H1 (cell line): ENCODE measurements around the gene GSTO2. TPM values are rescaled to one million over a fixed set of nuclear protein-coding genes. Genes with fewer than 3 reads are reported as not detected.

Source experiments
- CTCF ChIA-PET: fragments of 300-600 bp; sonication (Branson Sonifier 250); formaldehyde crosslinking; loops from one replicate; lab custom pipeline; 2021; ENCODE audit not compliant: partially characterized antibody; lab: Charles Lee
- POLR2A ChIA-PET: fragments of 300-600 bp; sonication (Branson Sonifier 250); formaldehyde crosslinking; loops from one replicate; lab custom pipeline; 2021; ENCODE audit warnings: inconsistent platforms; ENCODE audit not compliant: partially characterized antibody; lab: Charles Lee
- DNase-seq, 2 experiments: peaks; one replicate each; pipeline versions ENCODE4 v3.0.0 to v3.0.0-alpha.2; 2010 to 2022; ENCODE audit warnings: low spot score in 2 of 2, low read depth in 1 of 2, mixed read lengths in 1 of 2
- FAIRE-seq: peaks from 2 replicates; lab custom pipeline; 2011; peaks lifted over from hg19 to GRCh38; lab: Jason Lieb, UNC
- H2AFZ ChIP-seq: 2 replicates; pipeline ENCODE4 v1.8.1; 2012; ENCODE audit warnings: low read length, inconsistent platforms
- H2AK5ac ChIP-seq: 2 replicates; pipeline ENCODE4 v1.6.1; 2013; ENCODE audit warnings: low read depth, low read length
- H2BK120ac ChIP-seq: replicated peaks from 2 replicates; pipeline ENCODE3; 2013; ENCODE audit warnings: low read depth, low read length, inconsistent platforms
- H2BK12ac ChIP-seq: 2 replicates; pipeline ENCODE4 v1.6.1; 2013; ENCODE audit warnings: low read depth, low read length
- H2BK15ac ChIP-seq: 2 replicates; pipeline ENCODE4 v1.6.1; 2013; ENCODE audit warnings: low read length
- H2BK20ac ChIP-seq: 2 replicates; pipeline ENCODE4 v1.6.1; 2013; ENCODE audit warnings: low read length
- H2BK5ac ChIP-seq: 2 replicates; pipeline ENCODE4 v1.6.1; 2013; ENCODE audit warnings: low read depth, low read length
- H3K14ac ChIP-seq: 2 replicates; pipeline ENCODE4 v1.6.1; 2013; ENCODE audit warnings: inconsistent platforms; ENCODE audit not compliant: insufficient read length
- H3K18ac ChIP-seq: 2 replicates; pipeline ENCODE4 v1.6.1; 2013; ENCODE audit warnings: low read length; ENCODE audit errors: extremely low read depth
- H3K23ac ChIP-seq: 2 replicates; pipeline ENCODE4 v1.6.1; 2013; ENCODE audit warnings: inconsistent platforms; ENCODE audit not compliant: insufficient read length
- H3K23me2 ChIP-seq: 2 replicates; pipeline ENCODE4 v1.6.1; 2013; ENCODE audit warnings: low read depth, low read length
- H3K27ac ChIP-seq: 2 replicates; pipeline ENCODE4 v1.6.1; 2011; ENCODE audit warnings: low read depth, low read length, inconsistent platforms
- H3K27me3 ChIP-seq, 4 experiments: replicated peaks in 1 of 4; 1 replicate in 1 of 4; 2 replicates in 3 of 4; pipeline versions ENCODE4 v1.6.1 to v1.8.1; 2011 to 2013; ENCODE audit warnings: low read length in 3 of 4, mild to moderate bottlenecking in 3 of 4, inconsistent platforms in 2 of 4, mixed read lengths in 2 of 4, moderate library complexity in 1 of 4; ENCODE audit not compliant: control insufficient read depth in 3 of 4, insufficient read depth in 3 of 4; ENCODE audit errors: extremely low read depth in 1 of 4
- H3K36me3 ChIP-seq, 4 experiments: 2 replicates each; pipeline versions ENCODE4 v1.6.1 to v1.8.1; 2011 to 2013; ENCODE audit warnings: mild to moderate bottlenecking in 4 of 4, low read length in 3 of 4, moderate library complexity in 2 of 4, control low read depth in 1 of 4, inconsistent platforms in 1 of 4; ENCODE audit not compliant: insufficient read depth in 4 of 4, control insufficient read depth in 2 of 4
- H3K4ac ChIP-seq: replicated peaks from 2 replicates; pipeline ENCODE3; 2013; ENCODE audit warnings: low read length, low read depth, mixed read lengths, inconsistent platforms; ENCODE audit not compliant: insufficient read length
- H3K4me1 ChIP-seq, 4 experiments: replicated peaks in 1 of 4; 1 replicate in 1 of 4; 2 replicates in 3 of 4; pipeline versions ENCODE4 v1.6.1 to v1.8.1; 2011 to 2013; ENCODE audit warnings: low read length in 3 of 4, inconsistent platforms in 2 of 4, mixed read lengths in 1 of 4; ENCODE audit not compliant: insufficient read depth in 4 of 4, control insufficient read depth in 3 of 4
- H3K4me2 ChIP-seq, 2 experiments: 2 replicates each; pipeline versions ENCODE4 v1.6.1 to v1.8.1; 2011 to 2013; ENCODE audit warnings: low read depth in 2 of 2, low read length in 2 of 2, control low read depth in 1 of 2, inconsistent platforms in 1 of 2, mild to moderate bottlenecking in 1 of 2; ENCODE audit not compliant: insufficient read depth in 1 of 2
- H3K4me3 ChIP-seq, 4 experiments: fragments of 200-600, 300-600 bp in 1 of 4; sonication (generic), shearing (Covaris generic), sonication (Bioruptor Twin) in 1 of 4; 2 replicates each; pipeline versions ENCODE4 v1.5.1 to v1.8.1; 2011 to 2016; ENCODE audit warnings: low read length in 4 of 4, low read depth in 3 of 4, control low read depth in 2 of 4, inconsistent platforms in 2 of 4, mild to moderate bottlenecking in 2 of 4, mixed read lengths in 1 of 4, moderate library complexity in 1 of 4; ENCODE audit not compliant: insufficient read depth in 2 of 4; ENCODE audit errors: extremely low read depth in 1 of 4
- H3K56ac ChIP-seq: replicated peaks from 2 replicates; pipeline ENCODE3; 2013; ENCODE audit warnings: low read depth, mild to moderate bottlenecking, mixed read lengths, low read length, inconsistent platforms; ENCODE audit not compliant: insufficient read length
- H3K79me1 ChIP-seq: 2 replicates; pipeline ENCODE4 v1.6.1; 2013; ENCODE audit warnings: low read depth, low read length, control low read depth
- H3K79me2 ChIP-seq, 2 experiments: 2 replicates each; pipeline versions ENCODE4 v1.6.1 to v1.8.1; 2012 to 2013; ENCODE audit warnings: low read length in 2 of 2, mild to moderate bottlenecking in 2 of 2, inconsistent platforms in 1 of 2; ENCODE audit not compliant: insufficient read depth in 2 of 2, control insufficient read depth in 1 of 2
- H3K9ac ChIP-seq, 4 experiments: replicated peaks in 1 of 4; 1 replicate in 1 of 4; 2 replicates in 3 of 4; pipeline versions ENCODE4 v1.6.1 to v1.8.1; 2011 to 2013; ENCODE audit warnings: low read depth in 3 of 4, low read length in 3 of 4, control low read depth in 2 of 4, mild to moderate bottlenecking in 2 of 4, moderate library complexity in 2 of 4, inconsistent platforms in 1 of 4; ENCODE audit errors: extremely low read depth in 1 of 4
- H3K9me3 ChIP-seq, 2 experiments: 2 replicates each; pipeline versions ENCODE4 v1.6.1 to v1.8.1; 2012 to 2013; ENCODE audit warnings: mild to moderate bottlenecking in 2 of 2, moderate library complexity in 2 of 2, control low read depth in 1 of 2, inconsistent platforms in 1 of 2, low read depth in 1 of 2, low read length in 1 of 2, mixed read lengths in 1 of 2; ENCODE audit not compliant: insufficient read depth in 2 of 2
- H4K20me1 ChIP-seq, 2 experiments: replicated peaks in 1 of 2; 2 replicates each; pipeline versions ENCODE3 to v1.8.1; 2011 to 2013; ENCODE audit warnings: inconsistent platforms in 2 of 2, low read length in 2 of 2, mild to moderate bottlenecking in 1 of 2; ENCODE audit not compliant: insufficient read depth in 2 of 2, control insufficient read depth in 1 of 2
- H4K5ac ChIP-seq: 2 replicates; pipeline ENCODE4 v1.6.1; 2013; ENCODE audit warnings: low read length, low read depth, mixed read lengths, inconsistent platforms; ENCODE audit not compliant: insufficient read length
- H4K8ac ChIP-seq: 2 replicates; pipeline ENCODE4 v1.8.0; 2013; ENCODE audit warnings: mild to moderate bottlenecking, moderate library complexity, low read length, inconsistent platforms; ENCODE audit not compliant: insufficient read depth; ENCODE audit errors: extremely low read depth
- H4K91ac ChIP-seq: replicated peaks from 2 replicates; pipeline ENCODE3; 2013; ENCODE audit warnings: low read length, mixed read lengths, inconsistent platforms; ENCODE audit not compliant: insufficient read length
- ASH2L ChIP-seq: fragments of 200-600, 300-600 bp; sonication (generic); IDR thresholded peaks from one replicate; pipeline ENCODE4 v1.7.1; 2017; ENCODE audit warnings: low read length
- CBX8 ChIP-seq: fragments of 300-800, 300-1000 bp; sonication (generic); IDR thresholded peaks from 2 replicates; pipeline ENCODE4 v1.7.1; 2016; ENCODE audit warnings: low read depth, low read length, borderline replicate concordance
- CHD1 ChIP-seq: IDR thresholded peaks from 2 replicates; pipeline ENCODE4 v1.6.1; 2012; ENCODE audit warnings: low read depth, low read length, improper control_type of control experiment
- EGR1 ChIP-seq: IDR thresholded peaks from 2 replicates; pipeline ENCODE4 v1.6.1; 2011; ENCODE audit warnings: low read depth, low read length, borderline replicate concordance
- FOSL1 ChIP-seq: IDR thresholded peaks from 2 replicates; pipeline ENCODE4 v1.6.1; 2011; ENCODE audit warnings: mild to moderate bottlenecking, low read depth, low read length, moderate library complexity; ENCODE audit not compliant: insufficient read depth
- GABPA ChIP-seq: IDR thresholded peaks from 2 replicates; pipeline ENCODE4 v1.6.1; 2011; ENCODE audit warnings: mild to moderate bottlenecking, low read length, moderate library complexity, borderline replicate concordance; ENCODE audit not compliant: insufficient read depth
- HDAC6 ChIP-seq: IDR thresholded peaks from one replicate; pipeline ENCODE4 v1.7.1; 2012; ENCODE audit warnings: low read depth, mild to moderate bottlenecking, inconsistent platforms, low read length, moderate library complexity
- JUND ChIP-seq: IDR thresholded peaks from 2 replicates; pipeline ENCODE4 v1.6.1; 2011; ENCODE audit warnings: mild to moderate bottlenecking, improper control_type of control experiment, low read length
- PHF8 ChIP-seq: fragments of 200-600 bp; sonication (generic); conservative IDR thresholded peaks from 2 replicates; pipeline ENCODE4 v1.7.1; 2012; ENCODE audit warnings: low read depth, mild to moderate bottlenecking, inconsistent platforms, low read length, moderate library complexity
- RBBP5 ChIP-seq: IDR thresholded peaks from 2 replicates; pipeline ENCODE4 v1.7.1; 2012; ENCODE audit warnings: low read depth, mild to moderate bottlenecking, inconsistent platforms, low read length, moderate library complexity, borderline replicate concordance
- RFX5 ChIP-seq: IDR thresholded peaks from 2 replicates; pipeline ENCODE4 v1.6.1; 2011; ENCODE audit warnings: low read depth, low read length, improper control_type of control experiment, borderline replicate concordance
- WGBS, 2 experiments: shearing (Covaris generic) in 1 of 2; methylation state at CpG; one replicate each; pipeline versions ENCODE4 v1.1.6 to v1.1.7; 2013 to 2015; ENCODE audit warnings: low lambda C conversion rate in 2 of 2, mixed read lengths in 2 of 2, inconsistent platforms in 1 of 2, low coverage in 1 of 2, missing lambda C conversion rate in 1 of 2; ENCODE audit not compliant: insufficient replicate concordance in 2 of 2, insufficient coverage in 1 of 2, insufficient read length in 1 of 2; ENCODE audit errors: extremely low coverage in 1 of 2, missing lambda C conversion rate in 1 of 2; 5-methylcytosine and 5-hydroxymethylcytosine counted together
- polyA plus RNA-seq, 7 experiments: library from polyadenylated mRNA; depleted of rRNA in 3 of 7; stranded (reverse) in 5 of 7; unstranded in 2 of 7; fragments of >200 nt in 5 of 7; fragments of 200-250 nt in 2 of 7; gene quantifications; 1 replicate in 5 of 7; 2 replicates in 1 of 7; 4 replicates in 1 of 7; pipeline versions ENCODE4 v1.2.1 to v1.2.3, GENCODE V29; 2011 to 2013; ENCODE audit warnings: missing spikeins in 2 of 7, mixed read lengths in 2 of 7
- total RNA-seq: library from RNA; stranded (reverse); fragmentation: NEBNext Ultra II Directional; extraction: Animal tissue kit (Norgen Biotek cat#: 25700); gene quantifications from 2 replicates; pipeline ENCODE4 v1.2.1, GENCODE V29; 2021
- TF ChIP-seq, protein P1 (sequence below): IDR thresholded peaks from 2 replicates; pipeline ENCODE4 v1.6.1; 2011; ENCODE audit warnings: low read depth, mild to moderate bottlenecking, low read length; ENCODE audit not compliant: insufficient read depth
- TF ChIP-seq, protein P2 (sequence below): IDR thresholded peaks from 2 replicates; pipeline ENCODE4 v1.6.1; 2012; ENCODE audit warnings: inconsistent platforms

GSTO2 gene
- total and polyA plus RNA-seq, 2 of the 8 experiments (the other 6 are each of a cell fraction or from before 2014, with no cell fraction given): 13.1 to 41.7 TPM

DNA sequence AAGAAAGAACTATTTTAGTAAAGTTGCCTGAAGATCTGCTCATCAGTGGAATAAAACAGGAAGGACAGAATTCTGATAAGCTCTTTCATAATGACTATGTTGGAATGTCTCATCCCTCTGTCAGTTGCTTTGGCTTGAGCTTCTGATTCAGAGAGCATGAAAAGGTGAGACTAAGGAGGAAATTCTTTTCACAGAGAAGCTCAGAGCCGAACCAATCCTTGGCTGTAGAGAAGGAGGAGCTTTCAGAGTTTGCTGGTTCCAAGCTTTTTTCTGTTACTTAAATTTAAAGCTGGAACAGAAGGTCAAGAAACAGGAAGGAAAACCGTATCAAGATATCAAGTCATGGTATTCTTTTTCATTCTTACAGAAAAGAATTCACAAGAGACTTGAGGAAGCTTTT is 24.0 kb downstream of the GSTO2 start:
- no peak overlapping the region for H3K27ac ChIP-seq
- no peak overlapping the region for H3K4me2 ChIP-seq
- FAIRE-seq (no peak), DNase-seq (no peak)
- H2BK120ac ChIP-seq: no peak overlapping the region
- no peaks in the 10 kb centered on the region for H3K9me3 ChIP-seq
- H4K8ac ChIP-seq: no peak overlapping the region
- no peaks in the 10 kb centered on the region for H3K79me1 ChIP-seq
- H3K79me2 ChIP-seq: no peaks in the 10 kb centered on the region
- no peaks in the 10 kb centered on the region for H3K27me3 ChIP-seq
- no peak overlapping the region for H2BK12ac ChIP-seq
- ChIA-PET CTCF (interaction anchor here (0.5 to 16.1 kb wide), 21 partner anchors 9 to 385 kb away, joined by 3 to 379 read pairs (median 5); partner anchors contain the start of genes CFAP58, GSTO1 and ITPRIP), POLR2A (interaction anchor here (0.9 to 1.9 kb wide), 5 partner anchors 14 to 61 kb away, joined by 3 to 6 read pairs (median 3); partner anchors contain the start of gene CFAP58)
- no peak overlapping the region for H3K4me3 ChIP-seq
- H2AFZ ChIP-seq: no peak overlapping the region
- no peak overlapping the region for H2BK20ac ChIP-seq
- no peak overlapping the region for H3K56ac ChIP-seq
- peaks cover 0 to 3% (median 2%) of the 10 kb centered on the region in 4 experiments; a peak in 3 of 7 replicates for H3K4me1 ChIP-seq
- no peak overlapping the region for H4K91ac ChIP-seq
- no peaks in the 10 kb centered on the region for H3K23me2 ChIP-seq
- no peak overlapping the region for H3K23ac ChIP-seq
- no peak overlapping the region for H3K18ac ChIP-seq
- no peak overlapping the region for H2BK15ac ChIP-seq
- H3K14ac ChIP-seq: no peak overlapping the region
- H3K9ac ChIP-seq: no peak overlapping the region
- no peak overlapping the region for H2BK5ac ChIP-seq
- H4K20me1 ChIP-seq: no peaks in the 10 kb centered on the region
- WGBS, 2 experiments: 91% methylated on average over 2 of the region's 2 CpGs; no CpG with 5 or more reads in 1 of the 2 experiments
- no peak overlapping the region for H3K4ac ChIP-seq
- H2AK5ac ChIP-seq: no peak overlapping the region
- H3K36me3 ChIP-seq: no peaks in the 10 kb centered on the region
- H4K5ac ChIP-seq: no peak overlapping the region
- TF ChIP-seq CBX8: no peak
- no peak for TF ChIP-seq JUND
- no peak for TF ChIP-seq CHD1
- no peak for TF ChIP-seq ASH2L
- TF ChIP-seq FOSL1: no peak
- TF ChIP-seq, protein P1, sequence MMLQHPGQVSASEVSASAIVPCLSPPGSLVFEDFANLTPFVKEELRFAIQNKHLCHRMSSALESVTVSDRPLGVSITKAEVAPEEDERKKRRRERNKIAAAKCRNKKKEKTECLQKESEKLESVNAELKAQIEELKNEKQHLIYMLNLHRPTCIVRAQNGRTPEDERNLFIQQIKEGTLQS: no peak
- TF ChIP-seq HDAC6: no peak
- TF ChIP-seq RFX5: no peak
- TF ChIP-seq, protein P2, sequence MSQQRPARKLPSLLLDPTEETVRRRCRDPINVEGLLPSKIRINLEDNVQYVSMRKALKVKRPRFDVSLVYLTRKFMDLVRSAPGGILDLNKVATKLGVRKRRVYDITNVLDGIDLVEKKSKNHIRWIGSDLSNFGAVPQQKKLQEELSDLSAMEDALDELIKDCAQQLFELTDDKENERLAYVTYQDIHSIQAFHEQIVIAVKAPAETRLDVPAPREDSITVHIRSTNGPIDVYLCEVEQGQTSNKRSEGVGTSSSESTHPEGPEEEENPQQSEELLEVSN: no peak
- no peak for TF ChIP-seq GABPA
- TF ChIP-seq RBBP5: no peak
- TF ChIP-seq PHF8: no peak
- TF ChIP-seq EGR1: no peak
